ENCODE results near the gene TXNDC5.

Gene TXNDC5

DNA sequence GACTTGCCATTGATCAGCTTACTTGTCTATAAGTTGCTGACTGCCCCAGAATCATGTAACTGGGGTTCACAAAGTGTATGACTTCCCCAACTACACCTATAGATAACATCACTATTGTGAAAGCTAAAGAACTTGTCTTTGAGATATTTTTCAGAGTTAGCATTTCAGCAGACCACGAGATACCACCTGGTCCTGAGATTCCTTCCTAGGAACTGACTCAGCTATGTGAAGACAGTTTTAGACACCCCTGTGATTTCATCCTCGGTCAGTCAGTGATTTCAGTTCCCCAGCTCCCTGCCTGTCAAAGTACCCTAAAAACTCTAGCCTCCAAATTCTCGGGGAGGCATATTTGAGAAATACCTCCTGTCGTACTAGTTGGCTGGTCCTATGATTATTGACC, 62.4 kb downstream of the TXNDC5 start:
- no peak for DNase-seq

DNA sequence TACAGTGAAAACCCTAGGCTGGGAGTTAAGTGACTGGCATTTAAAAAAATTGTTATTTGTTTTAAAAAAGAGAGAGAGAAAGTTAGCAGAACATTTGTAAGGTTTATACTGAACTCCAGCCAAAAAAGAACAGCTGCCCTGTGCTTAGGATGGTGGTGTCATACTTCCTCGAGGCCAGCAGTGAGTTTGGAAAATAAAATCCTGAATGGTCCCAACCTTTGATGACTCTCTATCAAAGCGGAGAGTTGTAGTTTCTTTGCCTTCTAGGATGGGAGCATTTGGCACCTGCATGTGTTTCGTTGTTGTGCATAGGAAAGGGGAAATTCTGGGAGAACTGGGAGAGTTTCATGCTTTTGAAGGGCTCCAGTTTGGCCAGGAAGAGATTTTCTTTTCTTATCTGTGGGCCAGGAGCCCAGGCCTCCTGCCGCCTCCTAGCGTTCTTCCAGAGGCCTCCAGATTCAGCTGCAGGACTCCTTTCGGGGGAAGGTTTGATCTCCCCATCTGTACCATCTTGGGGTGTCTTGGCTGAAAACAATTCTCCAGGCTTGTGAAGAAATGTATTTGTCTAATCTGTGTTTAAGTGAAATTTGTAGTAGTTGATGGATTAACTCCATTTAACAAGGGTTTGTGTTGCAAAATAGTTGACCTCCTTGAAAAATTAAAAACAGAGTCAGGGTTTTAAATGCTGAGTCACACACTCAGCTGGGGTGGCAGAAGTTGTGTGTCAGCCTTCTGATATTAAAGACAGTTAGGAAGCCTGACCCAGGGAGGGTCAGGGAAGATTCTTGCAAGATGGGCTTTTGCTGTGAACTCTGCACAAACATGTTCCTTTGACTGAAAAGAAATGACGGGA, 63.4 kb downstream of the TXNDC5 start:
- DNase-seq: no peak

DNA sequence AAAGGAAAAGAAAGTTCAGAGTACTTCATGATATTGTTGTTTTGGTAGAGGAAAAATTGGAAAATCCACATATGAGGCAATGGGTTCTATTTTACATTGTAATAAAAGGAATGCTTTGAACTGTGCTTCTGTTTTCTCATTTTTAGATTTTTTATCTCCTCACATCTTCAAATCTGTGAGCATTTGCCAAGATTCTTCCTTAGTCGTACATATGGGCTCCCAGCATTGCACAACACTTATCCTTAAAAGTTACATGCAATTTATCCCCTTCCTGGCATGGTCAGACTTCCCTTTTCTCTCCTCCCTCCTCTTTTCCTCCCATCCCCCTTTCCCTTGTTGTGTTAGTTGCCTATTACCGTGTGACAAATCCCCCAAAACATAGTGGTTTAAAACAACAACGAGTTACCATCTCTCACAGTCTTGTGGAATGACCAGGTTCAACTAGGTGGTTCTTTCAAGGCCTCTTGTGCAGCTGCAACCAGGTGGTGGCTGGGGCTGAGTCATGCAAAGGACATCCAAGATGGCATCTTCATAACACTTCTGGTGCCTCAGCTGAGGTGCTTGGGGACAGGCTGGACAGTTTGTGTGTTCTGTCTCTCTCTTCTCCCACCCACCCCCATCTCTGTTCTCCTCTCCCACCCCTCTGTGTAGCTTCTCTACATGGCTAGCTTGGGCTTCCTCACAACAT, 68.7 kb downstream of the TXNDC5 start:
- DNase-seq: no peak

DNA sequence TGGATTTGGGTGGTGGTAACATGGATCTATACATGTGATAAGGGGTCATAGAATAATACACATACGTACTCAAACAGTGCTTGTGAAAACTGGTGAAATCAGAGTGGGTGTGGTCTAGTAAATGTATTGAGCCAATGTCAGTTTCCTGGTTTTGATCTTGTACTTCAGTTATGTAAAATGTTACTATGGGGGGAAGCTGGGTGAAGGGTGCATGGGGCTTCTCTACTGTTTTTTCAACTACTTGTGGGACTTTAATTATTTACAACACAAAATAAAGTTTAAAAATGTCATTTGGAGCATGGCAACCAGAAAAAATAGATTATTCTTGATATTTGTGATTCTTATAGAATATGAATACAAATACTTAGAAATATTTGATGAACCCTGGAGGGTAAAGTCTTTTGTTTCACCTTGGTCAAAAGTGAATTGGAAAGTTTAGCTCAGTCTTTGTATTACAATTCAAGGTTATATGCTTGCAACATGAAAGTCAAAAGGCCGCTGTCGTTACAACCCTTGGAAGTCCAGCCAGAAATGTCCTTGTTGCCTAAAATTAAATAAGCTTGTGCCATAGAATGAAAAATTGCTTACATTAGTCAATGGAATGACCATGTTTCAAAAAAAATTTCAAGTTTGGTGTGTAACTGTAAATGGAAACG, 74.1 kb downstream of the TXNDC5 start:
- no peak for DNase-seq

DNA sequence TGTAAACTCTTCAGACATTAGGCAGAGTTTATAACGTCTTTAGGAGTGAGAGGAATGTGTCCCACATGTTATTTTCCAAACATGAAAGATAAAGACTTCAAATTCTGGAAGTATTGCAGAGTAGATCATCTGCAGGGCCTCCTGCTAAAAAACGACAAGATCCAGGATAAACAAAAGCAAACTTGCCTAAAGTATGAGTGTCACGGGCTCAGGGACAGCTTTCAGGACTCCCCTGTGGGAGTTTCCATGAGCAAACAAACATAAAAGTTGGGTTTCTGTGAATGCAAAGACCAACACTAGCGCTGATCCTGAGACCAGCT, 76.9 kb downstream of the TXNDC5 start:
- no peak for DNase-seq

- no peak for DNase-seq
Measured at GRCh38 chr6:7832904-7833750, 77.5 kb downstream of the TXNDC5 start.

Measured in T-helper 9 cell (primary cell).